ENCODE measurements around the gene TBL3. TPM values are rescaled to one million over a fixed set of nuclear protein-coding genes. Genes with fewer than 3 reads are reported as not detected.

Gene TBL3
- total and polyA plus RNA-seq, 4 donors = 12.5 to 24.3 (median 14.2) TPM

- peaks cover 7 to 37% (median 29%) of the 10 kb centered on the region in 4 donors for H3K4me1 ChIP-seq (ENCODE audit: control insufficient read depth in 4 of 4, insufficient read depth in 4 of 4, low read length in 3 of 4)
- no peaks in the 10 kb centered on the region for H3K9me3 ChIP-seq (ENCODE audit: control insufficient read depth in 4 of 4, low read length in 3 of 4)
- no peak for DNase-seq (ENCODE audit: low spot score)
- H3K4me3 ChIP-seq (ENCODE audit: low read depth in 1 of 3, low read length in 3 of 3) = peak overlapping the region in 1 of 3 donors; percentile 80
- peaks cover 0 to 26% (median 7%) of the 10 kb centered on the region in 4 donors for H3K36me3 ChIP-seq (ENCODE audit: control insufficient read depth in 4 of 4, insufficient read depth in 3 of 4, low read depth in 1 of 4, low read length in 3 of 4)
- no peaks in the 10 kb centered on the region for H3K27me3 ChIP-seq (ENCODE audit: control insufficient read depth in 4 of 4, insufficient read depth in 4 of 4, low read length in 3 of 4)
- 70% methylated on average over 20 of the region's 20 CpGs for WGBS
- no peak for TF ChIP-seq RAD21 (IDR thresholded peaks at IDR 0.05)
- no peak for TF ChIP-seq CTCF (IDR thresholded peaks at IDR 0.05; ENCODE audit: low read depth, low read length, missing input control)
- TF ChIP-seq GABPA (IDR thresholded peaks at IDR 0.05 in 1 of 2, conservative IDR thresholded peaks at IDR 0.05 in 1 of 2) = no peak
- TF ChIP-seq ZBTB33 (IDR thresholded peaks at IDR 0.05) = no peak
- no peak for TF ChIP-seq JUND (IDR thresholded peaks at IDR 0.05)
- TF ChIP-seq YY1 (IDR thresholded peaks at IDR 0.05) = no peak
- no peak for TF ChIP-seq HNF4G (IDR thresholded peaks at IDR 0.05)
- TF ChIP-seq, protein P1, sequence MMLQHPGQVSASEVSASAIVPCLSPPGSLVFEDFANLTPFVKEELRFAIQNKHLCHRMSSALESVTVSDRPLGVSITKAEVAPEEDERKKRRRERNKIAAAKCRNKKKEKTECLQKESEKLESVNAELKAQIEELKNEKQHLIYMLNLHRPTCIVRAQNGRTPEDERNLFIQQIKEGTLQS (IDR thresholded peaks at IDR 0.05) = no peak
- TF ChIP-seq, protein P2, sequence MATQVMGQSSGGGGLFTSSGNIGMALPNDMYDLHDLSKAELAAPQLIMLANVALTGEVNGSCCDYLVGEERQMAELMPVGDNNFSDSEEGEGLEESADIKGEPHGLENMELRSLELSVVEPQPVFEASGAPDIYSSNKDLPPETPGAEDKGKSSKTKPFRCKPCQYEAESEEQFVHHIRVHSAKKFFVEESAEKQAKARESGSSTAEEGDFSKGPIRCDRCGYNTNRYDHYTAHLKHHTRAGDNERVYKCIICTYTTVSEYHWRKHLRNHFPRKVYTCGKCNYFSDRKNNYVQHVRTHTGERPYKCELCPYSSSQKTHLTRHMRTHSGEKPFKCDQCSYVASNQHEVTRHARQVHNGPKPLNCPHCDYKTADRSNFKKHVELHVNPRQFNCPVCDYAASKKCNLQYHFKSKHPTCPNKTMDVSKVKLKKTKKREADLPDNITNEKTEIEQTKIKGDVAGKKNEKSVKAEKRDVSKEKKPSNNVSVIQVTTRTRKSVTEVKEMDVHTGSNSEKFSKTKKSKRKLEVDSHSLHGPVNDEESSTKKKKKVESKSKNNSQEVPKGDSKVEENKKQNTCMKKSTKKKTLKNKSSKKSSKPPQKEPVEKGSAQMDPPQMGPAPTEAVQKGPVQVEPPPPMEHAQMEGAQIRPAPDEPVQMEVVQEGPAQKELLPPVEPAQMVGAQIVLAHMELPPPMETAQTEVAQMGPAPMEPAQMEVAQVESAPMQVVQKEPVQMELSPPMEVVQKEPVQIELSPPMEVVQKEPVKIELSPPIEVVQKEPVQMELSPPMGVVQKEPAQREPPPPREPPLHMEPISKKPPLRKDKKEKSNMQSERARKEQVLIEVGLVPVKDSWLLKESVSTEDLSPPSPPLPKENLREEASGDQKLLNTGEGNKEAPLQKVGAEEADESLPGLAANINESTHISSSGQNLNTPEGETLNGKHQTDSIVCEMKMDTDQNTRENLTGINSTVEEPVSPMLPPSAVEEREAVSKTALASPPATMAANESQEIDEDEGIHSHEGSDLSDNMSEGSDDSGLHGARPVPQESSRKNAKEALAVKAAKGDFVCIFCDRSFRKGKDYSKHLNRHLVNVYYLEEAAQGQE (IDR thresholded peaks at IDR 0.05) = no peak
- no peak for TF ChIP-seq FOXA1 (IDR thresholded peaks at IDR 0.05)
- no peak for TF ChIP-seq EGR1 (IDR thresholded peaks at IDR 0.05; ENCODE audit: low read depth in 2 of 2)
- no peak for TF ChIP-seq SP1 (IDR thresholded peaks at IDR 0.05)
- TF ChIP-seq RXRA (IDR thresholded peaks at IDR 0.05) = no peak
- no peak for TF ChIP-seq TAF1 (conservative IDR thresholded peaks at IDR 0.05)
- no peak for TF ChIP-seq HNF4A (conservative IDR thresholded peaks at IDR 0.05)
- TF ChIP-seq MAX (IDR thresholded peaks at IDR 0.05) = no peak
- TF ChIP-seq FOXA2 (IDR thresholded peaks at IDR 0.05) = no peak
- TF ChIP-seq NR2F2 (IDR thresholded peaks at IDR 0.05) = no peak
- no peak overlapping the region for H3K27ac ChIP-seq (ENCODE audit: low read depth in 1 of 2, low read length in 2 of 2)
- no peak overlapping the region for H3K9ac ChIP-seq (ENCODE audit: low read depth in 1 of 2, low read length in 2 of 2)
Measured at GRCh38 chr16:1960665-1961630, 10.9 kb upstream of the TBL3 start.
